LNCaP clone FGC (cell line): ENCODE results near the gene LTBP1.

ENCODE experiments used
- DNase-seq: peaks from one replicate; pipeline ENCODE4 v3.0.0-alpha.2; 2011; ENCODE audit warnings: low read depth
- H3K4me3 ChIP-seq: 2 replicates; pipeline ENCODE4 v1.5.1; 2011; ENCODE audit warnings: mild to moderate bottlenecking, low read depth, low read length, control low read depth
- CTCF ChIP-seq: IDR thresholded peaks from 2 replicates; pipeline ENCODE4 v1.5.1; 2012; ENCODE audit warnings: mild to moderate bottlenecking; ENCODE audit not compliant: control insufficient read depth, insufficient read depth; ENCODE audit errors: extremely low read depth

Gene LTBP1

GRCh38 chr2:33134791-33135560, 188.2 kb downstream of the LTBP1 start:
- H3K4me3 ChIP-seq, result no peak overlapping the region
- TF ChIP-seq CTCF, result no peak
- no peak for DNase-seq

GRCh38 chr2:33135645-33136044, 188.9 kb downstream of the LTBP1 start:
- DNase-seq, result no peak
- H3K4me3 ChIP-seq, result no peak overlapping the region
- TF ChIP-seq CTCF, result no peak

- no peak for TF ChIP-seq CTCF
- no peak for DNase-seq
- no peak overlapping the region for H3K4me3 ChIP-seq
Observed at GRCh38 chr2:33136056-33136455, 189.3 kb downstream of the LTBP1 start.

- H3K4me3 ChIP-seq, result no peak overlapping the region
- TF ChIP-seq CTCF, result no peak
- no peak for DNase-seq
Observed at GRCh38 chr2:33136566-33136965, 189.8 kb downstream of the LTBP1 start.

- DNase-seq, result no peak
- no peak overlapping the region for H3K4me3 ChIP-seq
Observed at GRCh38 chr2:33137331-33137730, 190.6 kb downstream of the LTBP1 start.

GRCh38 chr2:33139949-33140348, 193.2 kb downstream of the LTBP1 start:
- TF ChIP-seq CTCF, result no peak
- no peak overlapping the region for H3K4me3 ChIP-seq
- DNase-seq, result no peak

More at GRCh38 chr2:33137331-33137730, 190.6 kb downstream of the LTBP1 start:
- TF ChIP-seq CTCF, result no peak

- no peak overlapping the region for H3K4me3 ChIP-seq
- TF ChIP-seq CTCF, result no peak
- DNase-seq, result no peak
Observed at GRCh38 chr2:33141476-33141875, 194.7 kb downstream of the LTBP1 start.
